ENCODE measurements around the gene FNTB.

Gene FNTB

GRCh38 chr14:64974563-64974962 is 12.1 kb upstream of the FNTB start:
- DNase-seq (ENCODE audit: low read depth in 2 of 2): no peak

DNA sequence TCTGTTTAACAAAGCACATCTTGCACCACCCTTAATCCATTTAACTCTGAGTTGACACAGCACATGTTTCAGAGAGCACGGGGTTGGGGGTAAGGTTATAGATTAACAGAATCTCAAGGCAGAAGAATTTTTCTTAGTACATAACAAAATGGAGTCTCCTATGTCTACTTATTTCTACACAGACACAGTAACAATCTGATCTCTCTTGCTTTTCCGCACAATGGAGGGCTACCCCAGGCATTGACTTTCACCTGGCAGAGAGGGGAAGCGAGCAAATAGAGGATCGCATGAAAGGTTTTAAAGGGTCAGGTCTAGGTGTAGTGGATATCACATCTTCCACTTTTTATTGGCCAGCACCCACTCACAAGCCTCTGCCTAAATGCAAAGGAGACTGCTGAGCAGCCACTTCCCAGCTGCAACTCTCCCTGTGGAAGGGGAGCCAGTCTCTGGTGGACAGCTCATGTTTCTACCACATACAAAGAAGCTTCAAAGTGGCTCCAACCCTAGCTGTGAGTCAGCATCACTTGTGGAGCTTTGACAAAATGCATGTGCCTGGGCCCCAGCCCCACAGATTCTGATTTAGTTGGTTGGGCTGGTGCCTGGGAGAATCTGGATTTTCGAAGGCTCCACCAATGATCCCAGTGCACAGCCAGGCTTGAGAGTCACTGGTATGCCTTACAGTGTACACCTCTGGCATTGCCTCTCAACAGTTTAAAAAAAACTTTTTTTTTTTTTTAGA is 7.2 kb upstream of the FNTB start:
- no peak for DNase-seq (ENCODE audit: low read depth in 2 of 2)

- no peak for DNase-seq (ENCODE audit: low read depth in 2 of 2)
These were observed 3.0 kb upstream of the FNTB start for GRCh38 chr14:64983439-64984310.

- no peak for DNase-seq (ENCODE audit: low read depth in 2 of 2)
These were observed 708 bp downstream of the FNTB start for GRCh38 chr14:64987438-64987767.

- no peak for DNase-seq (ENCODE audit: low read depth in 2 of 2)
These were observed 3.6 kb downstream of the FNTB start for GRCh38 chr14:64990296-64990695.

GRCh38 chr14:64990939-64991338 is 4.2 kb downstream of the FNTB start:
- no peak for DNase-seq (ENCODE audit: low read depth in 2 of 2)

DNA sequence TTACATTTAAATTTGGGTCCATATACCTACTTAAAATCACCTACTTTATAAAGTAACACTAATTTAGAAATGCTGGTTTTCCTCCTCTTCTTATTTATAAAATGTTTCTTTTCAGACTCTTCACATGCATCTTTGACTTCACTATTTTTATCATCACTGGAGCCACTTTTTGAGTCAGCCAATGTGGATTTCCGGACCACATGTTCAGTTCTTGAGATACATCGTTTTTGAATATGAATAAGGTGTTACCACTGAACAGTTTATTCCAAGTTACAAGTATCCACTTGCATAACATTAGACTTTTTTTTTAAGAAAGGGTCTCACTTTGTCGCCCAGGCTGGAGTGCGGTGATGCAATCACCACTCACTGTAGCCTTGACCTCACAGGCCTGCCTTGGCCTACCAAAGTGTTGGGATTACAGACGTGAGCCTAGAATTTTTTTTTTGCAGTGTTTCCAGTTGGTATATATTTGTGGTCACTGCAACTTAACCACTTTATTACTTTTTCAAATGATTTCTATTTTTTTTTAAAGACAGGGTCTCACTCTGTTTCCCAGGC is 5.7 kb downstream of the FNTB start:
- no peak for DNase-seq (ENCODE audit: low read depth in 2 of 2)

DNA sequence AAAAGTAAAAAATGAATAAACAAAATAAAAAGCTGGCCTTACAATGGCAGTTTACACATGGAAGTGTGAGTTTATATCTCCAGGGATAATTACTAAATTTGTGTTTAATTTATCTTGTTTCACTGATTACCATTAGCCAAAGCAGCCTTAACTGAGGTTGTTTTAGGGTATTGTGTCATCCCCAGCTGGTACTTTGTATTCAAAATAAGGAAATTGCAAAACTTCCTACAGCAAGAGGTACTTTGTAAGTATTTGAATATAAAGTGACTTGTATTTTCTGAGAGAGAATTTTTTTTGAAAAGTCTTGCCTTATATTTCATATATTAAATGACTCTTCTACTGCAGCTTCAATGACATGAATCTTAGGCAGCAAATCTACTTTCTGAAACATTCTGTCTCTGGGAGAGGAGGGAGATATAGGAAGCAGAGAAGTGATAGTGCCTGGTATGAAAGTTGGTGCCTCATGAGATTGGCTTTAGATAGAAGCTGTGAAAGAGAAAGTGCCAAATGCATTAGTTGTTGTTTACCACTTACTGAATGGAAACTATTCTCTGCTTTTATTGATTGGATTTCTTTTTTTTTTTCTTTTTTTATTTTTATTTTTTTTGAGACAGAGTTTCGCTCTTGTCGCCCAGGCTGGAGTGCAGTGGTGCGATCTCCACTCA is 6.7 kb downstream of the FNTB start:
- no peak for DNase-seq (ENCODE audit: low read depth in 2 of 2)

DNA sequence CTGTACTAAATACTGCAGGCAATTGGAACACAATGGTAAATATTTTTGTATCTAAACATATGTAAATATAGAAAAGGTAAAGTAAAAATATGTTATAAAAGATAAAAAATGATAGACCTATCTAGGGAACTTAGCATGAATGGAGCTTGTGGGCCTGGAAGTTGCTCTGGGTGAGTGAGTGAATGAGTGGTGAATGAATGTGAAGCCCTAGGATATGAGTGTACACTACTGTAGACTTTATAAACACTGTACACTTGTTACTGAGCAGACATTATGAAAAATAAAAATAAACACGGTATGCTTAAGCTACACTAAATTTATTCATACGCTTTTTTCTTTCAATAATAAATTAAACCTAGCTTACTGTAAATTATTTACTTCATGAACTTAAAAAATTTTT is 7.8 kb downstream of the FNTB start:
- DNase-seq (ENCODE audit: low read depth in 2 of 2): no peak

- DNase-seq (ENCODE audit: low read depth in 2 of 2): no peak
These were observed 8.6 kb downstream of the FNTB start for GRCh38 chr14:64995291-64995690.

GRCh38 chr14:64997108-64997794 is 10.6 kb downstream of the FNTB start:
- DNase-seq (ENCODE audit: low read depth in 2 of 2): no peak

DNA sequence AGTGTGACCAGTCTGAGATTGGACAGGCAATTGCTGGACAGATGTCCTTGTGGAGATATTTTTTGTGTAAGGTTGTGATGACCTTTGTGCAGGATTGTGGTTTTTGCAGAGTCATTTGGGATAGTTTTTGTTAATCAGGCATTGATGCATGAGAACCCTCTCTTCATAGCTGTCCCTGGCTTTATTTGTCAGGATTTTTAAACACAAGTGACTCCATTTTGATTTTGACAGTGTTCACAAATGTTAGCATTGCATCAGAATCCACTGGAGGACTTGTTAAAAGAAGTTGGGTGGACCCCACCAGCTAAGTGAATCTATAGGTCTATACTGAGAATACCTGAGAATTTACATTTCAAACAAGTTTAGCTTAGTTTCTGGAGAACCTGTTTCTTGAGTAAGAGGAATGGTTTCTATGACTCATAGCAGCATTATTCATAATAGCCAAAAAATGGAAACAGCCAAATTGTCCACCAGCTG is 11.8 kb downstream of the FNTB start:
- DNase-seq (ENCODE audit: low read depth in 2 of 2): no peak

- DNase-seq (ENCODE audit: low read depth in 2 of 2): no peak
These were observed 14.3 kb downstream of the FNTB start for GRCh38 chr14:65000898-65001591.

GRCh38 chr14:65001723-65002122 is 15.0 kb downstream of the FNTB start:
- no peak for DNase-seq (ENCODE audit: low read depth in 2 of 2)

- DNase-seq (ENCODE audit: low read depth in 2 of 2): no peak
These were observed 16.0 kb downstream of the FNTB start for GRCh38 chr14:65002586-65003210.

DNA sequence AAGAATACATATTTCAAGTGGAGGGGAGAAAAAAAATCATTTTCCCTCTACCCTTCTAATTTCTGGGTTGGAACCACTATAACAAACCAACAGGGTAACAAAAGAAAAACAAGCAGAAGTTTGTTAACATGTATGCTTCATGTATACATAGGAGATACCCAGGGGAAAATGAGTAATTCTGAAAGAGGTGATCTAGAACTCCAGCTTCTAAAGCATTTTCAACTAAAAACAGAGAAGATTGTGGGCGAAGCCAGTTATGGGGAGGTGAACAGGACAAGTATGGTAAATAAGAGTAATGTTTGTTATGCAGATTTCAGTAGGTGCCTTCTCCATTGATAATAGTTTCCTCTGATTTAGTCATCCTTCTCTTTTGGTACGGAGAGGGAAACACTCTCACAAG is 16.7 kb downstream of the FNTB start:
- no peak for DNase-seq (ENCODE audit: low read depth in 2 of 2)

- DNase-seq (ENCODE audit: low read depth in 2 of 2): no peak
These were observed 19.6 kb downstream of the FNTB start for GRCh38 chr14:65006261-65006721.

- DNase-seq (ENCODE audit: low read depth in 2 of 2): no peak
These were observed 20.5 kb downstream of the FNTB start for GRCh38 chr14:65007202-65007601.

- no peak for DNase-seq (ENCODE audit: low read depth in 2 of 2)
These were observed 23.7 kb downstream of the FNTB start for GRCh38 chr14:65010211-65010931.

GRCh38 chr14:65011538-65011937 is 24.8 kb downstream of the FNTB start:
- DNase-seq (ENCODE audit: low read depth in 2 of 2): no peak

Measured in stimulated activated CD4-positive, alpha-beta T cell treated with anti-CD3 and anti-CD28 coated beads, Interleukin-1b, Interleukin-23, amount 100 ng/mL, for 1 hour (primary cell).